Breast epithelium (tissue), 4 donors: ENCODE results near the gene GJA1. TPM values are rescaled to one million over a fixed set of nuclear protein-coding genes. Genes with fewer than 3 reads are reported as not detected.

Experiments used
- DNase-seq, 2 donors: peaks; one replicate each; pipeline ENCODE4 v3.0.0-alpha.2; 2019; ENCODE audit warnings: low spot score in 2 of 2
- H3K27ac ChIP-seq, 2 donors: fragments of 200-600 bp; sonication (generic) in 1 of 2; one replicate each; pipeline ENCODE4 v1.5.1; 2016 to 2019; ENCODE audit warnings: mild to moderate bottlenecking in 1 of 2
- H3K27me3 ChIP-seq, 2 donors: fragments of 200-600 bp; sonication (generic) in 1 of 2; one replicate each; pipeline versions ENCODE4 v1.5.1 to v1.6.0; 2017 to 2019; ENCODE audit warnings: control low read depth in 1 of 2, mild to moderate bottlenecking in 1 of 2
- H3K36me3 ChIP-seq: fragments of 200-600 bp; one replicate; pipeline ENCODE4 v1.5.1; 2019
- H3K4me1 ChIP-seq, 2 donors: fragments of 200-600 bp; sonication (generic); one replicate each; pipeline ENCODE4 v1.5.1; 2016 to 2019; ENCODE audit warnings: control low read depth in 1 of 2
- H3K4me3 ChIP-seq, 3 donors: fragments of 200-600 bp; sonication (generic); 1 replicate in 2 of 3; 2 replicates in 1 of 3; pipeline ENCODE4 v1.5.1; 2016 to 2019; ENCODE audit warnings: mild to moderate bottlenecking in 3 of 3, moderate library complexity in 2 of 3
- H3K9me3 ChIP-seq, 2 donors: fragments of 200-600 bp; sonication (generic) in 1 of 2; one replicate each; pipeline ENCODE4 v1.5.1; 2016 to 2019; ENCODE audit warnings: control low read depth in 1 of 2
- POLR2A ChIP-seq: fragments of 450-650 bp; IDR thresholded peaks from one replicate; pipeline ENCODE4 v1.6.1; 2016; ENCODE audit warnings: antibody characterized with exemption, mild to moderate bottlenecking, moderate library complexity
- POLR2AphosphoS5 ChIP-seq, 3 donors: sonication (generic); formaldehyde crosslinking; IDR thresholded peaks; one replicate each; pipeline ENCODE4 v1.6.1; 2017; ENCODE audit warnings: antibody characterized with exemption in 3 of 3
- intact Hi-C: fragments of 100-400 bp; cut with DNase I; formaldehyde crosslinking; loops from one replicate; pipeline ENCODE4 v1.15.1; 2023; ENCODE audit warnings: low total_unique reads
- total RNA-seq, 3 donors: library from RNA; depleted of rRNA; stranded (reverse); fragments of >200 nt; gene quantifications; one replicate each; pipeline ENCODE4 v1.1.0, GENCODE V29; 2016
- TF ChIP-seq, protein P1 (sequence below), 3 donors: fragments of 450-650 bp; IDR thresholded peaks; one replicate each; pipeline ENCODE4 v1.5.1; 2016 to 2017; ENCODE audit warnings: antibody characterized with exemption in 3 of 3, mild to moderate bottlenecking in 3 of 3, moderate library complexity in 3 of 3

The GJA1 gene
- total RNA-seq, 3 donors from 2014 or later = 37.3 to 91.0 (median 90.1) TPM

DNA sequence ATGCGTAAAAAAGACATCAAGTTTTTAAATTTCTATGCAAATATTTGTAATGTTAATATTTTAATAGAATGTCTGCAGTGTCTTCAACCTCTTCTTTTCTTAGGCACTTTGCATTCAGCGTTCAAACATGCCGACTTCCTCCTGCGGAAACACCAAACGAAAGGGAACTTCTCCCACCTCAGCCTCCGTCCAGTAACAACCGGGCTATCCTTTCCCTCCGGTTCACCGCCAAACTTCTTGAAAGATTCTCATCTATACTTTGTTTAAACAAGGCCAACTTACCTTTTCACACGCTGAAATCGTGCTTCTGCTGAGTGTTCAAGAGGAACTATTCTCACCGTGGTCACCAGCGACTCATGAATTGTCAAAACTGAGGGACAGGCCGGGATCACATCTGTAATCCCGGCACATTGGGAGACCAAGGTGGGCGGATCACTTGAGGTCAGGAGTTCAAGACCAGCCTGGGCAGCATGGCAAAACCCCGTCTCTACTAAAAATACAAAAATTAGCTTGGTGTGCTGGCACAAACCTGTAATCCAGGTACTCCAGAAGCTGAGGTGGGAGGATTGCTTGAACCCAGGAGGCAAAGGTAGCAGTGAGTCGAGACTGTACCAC, 44.8 kb downstream of the GJA1 start:
- Histone ChIP-seq H3K27me3 (no peaks in the 10 kb centered on the region), H3K36me3 (no peaks in the 10 kb centered on the region), H3K9me3 (no peaks in the 10 kb centered on the region), H3K4me1 (no peaks in the 10 kb centered on the region), H3K27ac (no peak overlapping the region), H3K4me3 (no peak overlapping the region)
- TF ChIP-seq POLR2AphosphoS5 (IDR thresholded peaks at IDR 0.05) (no peak), POLR2A (no peak)
- TF ChIP-seq, protein P1, sequence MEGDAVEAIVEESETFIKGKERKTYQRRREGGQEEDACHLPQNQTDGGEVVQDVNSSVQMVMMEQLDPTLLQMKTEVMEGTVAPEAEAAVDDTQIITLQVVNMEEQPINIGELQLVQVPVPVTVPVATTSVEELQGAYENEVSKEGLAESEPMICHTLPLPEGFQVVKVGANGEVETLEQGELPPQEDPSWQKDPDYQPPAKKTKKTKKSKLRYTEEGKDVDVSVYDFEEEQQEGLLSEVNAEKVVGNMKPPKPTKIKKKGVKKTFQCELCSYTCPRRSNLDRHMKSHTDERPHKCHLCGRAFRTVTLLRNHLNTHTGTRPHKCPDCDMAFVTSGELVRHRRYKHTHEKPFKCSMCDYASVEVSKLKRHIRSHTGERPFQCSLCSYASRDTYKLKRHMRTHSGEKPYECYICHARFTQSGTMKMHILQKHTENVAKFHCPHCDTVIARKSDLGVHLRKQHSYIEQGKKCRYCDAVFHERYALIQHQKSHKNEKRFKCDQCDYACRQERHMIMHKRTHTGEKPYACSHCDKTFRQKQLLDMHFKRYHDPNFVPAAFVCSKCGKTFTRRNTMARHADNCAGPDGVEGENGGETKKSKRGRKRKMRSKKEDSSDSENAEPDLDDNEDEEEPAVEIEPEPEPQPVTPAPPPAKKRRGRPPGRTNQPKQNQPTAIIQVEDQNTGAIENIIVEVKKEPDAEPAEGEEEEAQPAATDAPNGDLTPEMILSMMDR (IDR thresholded peaks at IDR 0.05) = no peak
- intact Hi-C loops = no loop called here
- DNase-seq = no peak

DNA sequence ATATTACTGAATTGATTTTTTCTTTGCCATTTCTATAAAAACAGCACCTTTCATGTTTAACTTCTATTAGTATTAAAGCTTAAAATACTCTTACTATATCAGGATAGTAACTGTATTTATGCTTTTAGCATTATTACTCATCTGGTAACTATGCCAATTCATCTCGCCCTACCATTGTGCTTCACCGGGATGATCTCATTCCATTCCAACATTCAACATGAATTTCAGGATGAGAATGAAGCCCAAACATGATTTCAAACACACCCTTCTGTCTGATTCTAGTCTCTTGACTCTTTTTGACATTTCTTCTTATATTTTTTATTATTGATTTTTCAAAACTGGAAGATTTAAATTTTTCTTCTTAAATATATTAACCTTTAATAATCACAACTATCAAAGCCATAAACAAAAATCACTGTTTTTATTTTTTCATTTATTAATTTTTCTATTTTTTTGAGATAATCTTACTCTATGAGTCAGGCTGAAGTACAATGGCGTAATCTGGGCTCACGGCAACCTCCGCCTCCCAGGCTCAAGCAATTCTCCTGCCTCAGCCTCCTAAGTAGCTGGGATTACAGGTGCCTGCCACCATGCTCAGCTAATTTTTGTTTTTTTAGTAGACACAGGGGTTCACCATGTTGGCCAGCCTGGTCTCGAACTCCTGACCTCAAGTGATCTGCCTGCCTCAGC, 46.7 kb downstream of the GJA1 start:
- Histone ChIP-seq H3K4me3 (no peak overlapping the region), H3K9me3 (no peaks in the 10 kb centered on the region), H3K4me1 (no peaks in the 10 kb centered on the region), H3K27me3 (no peaks in the 10 kb centered on the region), H3K27ac (no peak overlapping the region), H3K36me3 (no peaks in the 10 kb centered on the region)
- DNase-seq = no peak
- TF ChIP-seq POLR2A (no peak), POLR2AphosphoS5 (IDR thresholded peaks at IDR 0.05) (no peak)
- TF ChIP-seq, protein P1 (IDR thresholded peaks at IDR 0.05) = no peak
- intact Hi-C loops = no loop called here

DNA sequence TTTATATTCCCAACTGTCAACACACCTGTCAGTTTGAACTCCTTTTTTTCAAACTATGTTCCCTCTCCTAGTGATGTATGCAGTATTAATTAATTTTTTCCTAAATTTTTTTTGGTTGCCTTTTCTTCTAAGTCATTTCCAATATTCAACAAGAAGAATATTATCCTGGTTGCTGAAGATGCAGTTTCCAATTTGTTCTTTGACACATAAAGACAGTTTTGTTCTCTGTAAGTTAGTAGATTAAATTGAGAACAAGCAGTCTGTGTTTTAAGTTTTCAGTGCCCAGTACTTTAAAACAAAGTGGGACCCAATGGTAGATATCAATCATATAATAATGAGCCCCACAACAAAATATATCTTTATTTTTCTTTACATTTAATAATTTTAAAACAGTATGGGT, 47.3 kb downstream of the GJA1 start:
- intact Hi-C loops = no loop called here
- TF ChIP-seq POLR2A (no peak), POLR2AphosphoS5 (IDR thresholded peaks at IDR 0.05) (no peak)
- TF ChIP-seq, protein P1 (IDR thresholded peaks at IDR 0.05) = no peak
- no peak for DNase-seq
- H3K9me3 ChIP-seq = no peaks in the 10 kb centered on the region
- H3K4me1 ChIP-seq = no peaks in the 10 kb centered on the region
- no peak overlapping the region for H3K4me3 ChIP-seq
- H3K27ac ChIP-seq = no peak overlapping the region
- H3K36me3 ChIP-seq = no peaks in the 10 kb centered on the region
- no peaks in the 10 kb centered on the region for H3K27me3 ChIP-seq

DNA sequence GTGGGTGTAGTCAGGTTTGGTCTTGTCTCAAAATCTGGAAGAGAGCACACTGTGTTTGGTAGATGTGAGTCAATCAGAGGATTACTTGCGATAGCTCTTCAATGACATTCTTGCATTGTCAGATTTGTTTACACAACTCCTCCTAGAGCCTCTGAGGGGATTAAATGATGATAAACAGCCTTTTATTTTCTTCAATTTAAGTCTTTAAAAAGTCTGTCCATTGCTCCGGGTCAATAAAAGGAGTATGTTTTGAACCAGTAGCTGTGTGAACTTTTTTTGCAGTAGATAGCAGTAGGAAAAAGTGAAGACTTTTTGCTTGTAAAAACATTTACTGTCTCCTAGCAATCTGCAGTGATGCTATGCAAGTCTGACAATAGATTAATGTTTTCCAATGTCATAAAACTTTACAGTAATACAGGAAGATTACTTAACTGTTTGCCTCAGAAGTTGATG, 49.9 kb downstream of the GJA1 start:
- intact Hi-C loops = no loop called here
- Histone ChIP-seq H3K4me3 (no peak overlapping the region), H3K4me1 (no peaks in the 10 kb centered on the region), H3K9me3 (no peaks in the 10 kb centered on the region), H3K36me3 (no peaks in the 10 kb centered on the region), H3K27ac (no peak overlapping the region), H3K27me3 (no peaks in the 10 kb centered on the region)
- TF ChIP-seq POLR2AphosphoS5 (IDR thresholded peaks at IDR 0.05) (no peak), POLR2A (no peak)
- TF ChIP-seq, protein P1 (IDR thresholded peaks at IDR 0.05) = no peak
- no peak for DNase-seq

DNA sequence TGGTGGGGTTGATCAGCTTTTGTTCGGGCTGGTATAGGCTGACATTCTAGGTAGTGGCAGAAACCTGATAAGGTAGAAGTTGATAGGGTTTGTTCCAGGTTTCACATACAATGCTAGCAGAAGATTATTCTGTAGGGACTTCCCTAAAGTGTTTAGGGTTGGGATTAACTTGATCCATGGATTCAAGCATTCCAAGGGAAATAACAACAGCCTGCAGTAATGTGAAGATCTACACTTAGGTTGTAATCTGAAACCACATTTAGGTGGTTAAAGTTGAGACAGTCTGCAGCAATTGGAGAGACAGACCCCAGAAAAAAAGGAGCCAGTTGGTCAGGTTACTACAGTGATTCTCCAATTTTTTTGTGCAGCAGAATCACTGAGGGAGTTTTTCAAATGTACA, 56.1 kb downstream of the GJA1 start:
- H3K36me3 ChIP-seq = no peaks in the 10 kb centered on the region
- intact Hi-C loops = no loop called here
- no peak overlapping the region for H3K4me3 ChIP-seq
- H3K27me3 ChIP-seq = no peaks in the 10 kb centered on the region
- DNase-seq = no peak
- TF ChIP-seq, protein P1 (IDR thresholded peaks at IDR 0.05) = no peak
- TF ChIP-seq POLR2AphosphoS5 (IDR thresholded peaks at IDR 0.05) = no peak
- no peak for TF ChIP-seq POLR2A
- H3K27ac ChIP-seq = no peak overlapping the region
- no peaks in the 10 kb centered on the region for H3K9me3 ChIP-seq
- H3K4me1 ChIP-seq = no peaks in the 10 kb centered on the region
